Measurements from ENCODE around the gene GDF9.

The GDF9 gene

GRCh38 chr5:132823481-132824050, 42.7 kb downstream of the GDF9 start:
- FAIRE-seq (no peak), DNase-seq (ENCODE audit: extremely low spot score, insufficient read length, low read depth) (no peak)

GRCh38 chr5:132822650-132823480, 43.4 kb downstream of the GDF9 start:
- DNase-seq (ENCODE audit: extremely low spot score, insufficient read length, low read depth) (no peak), FAIRE-seq (no peak)

- DNase-seq (ENCODE audit: extremely low spot score, insufficient read length, low read depth) (no peak), FAIRE-seq (no peak)
Measured at GRCh38 chr5:132821791-132822190, 44.5 kb downstream of the GDF9 start.

- no peak for DNase-seq (ENCODE audit: extremely low spot score, insufficient read length, low read depth)
- no peak for FAIRE-seq
Measured at GRCh38 chr5:132821350-132821749, 44.9 kb downstream of the GDF9 start.

GRCh38 chr5:132820162-132820754, 46.0 kb downstream of the GDF9 start:
- peak; percentile 81 for DNase-seq (ENCODE audit: extremely low spot score, insufficient read length, low read depth)
- FAIRE-seq: peak; percentile 92

GRCh38 chr5:132819468-132819867, 46.8 kb downstream of the GDF9 start:
- FAIRE-seq (no peak), DNase-seq (ENCODE audit: extremely low spot score, insufficient read length, low read depth) (no peak)

GRCh38 chr5:132817011-132817410, 49.3 kb downstream of the GDF9 start:
- FAIRE-seq: no peak
- DNase-seq (ENCODE audit: extremely low spot score, insufficient read length, low read depth): no peak

GRCh38 chr5:132816554-132816953, 49.7 kb downstream of the GDF9 start:
- DNase-seq (ENCODE audit: extremely low spot score, insufficient read length, low read depth): no peak
- FAIRE-seq: no peak

- FAIRE-seq (no peak), DNase-seq (ENCODE audit: extremely low spot score, insufficient read length, low read depth) (no peak)
Measured at GRCh38 chr5:132816083-132816482, 50.2 kb downstream of the GDF9 start.

GRCh38 chr5:132815454-132815853, 50.8 kb downstream of the GDF9 start:
- DNase-seq (ENCODE audit: extremely low spot score, insufficient read length, low read depth) (no peak), FAIRE-seq (no peak)

GRCh38 chr5:132814503-132815294, 51.6 kb downstream of the GDF9 start:
- DNase-seq (ENCODE audit: extremely low spot score, insufficient read length, low read depth) (no peak), FAIRE-seq (no peak)

- DNase-seq (ENCODE audit: extremely low spot score, insufficient read length, low read depth): peak; percentile 30
- FAIRE-seq: no peak
Measured at GRCh38 chr5:132813599-132814502, 52.4 kb downstream of the GDF9 start.

- DNase-seq (ENCODE audit: extremely low spot score, insufficient read length, low read depth) (no peak), FAIRE-seq (no peak)
Measured at GRCh38 chr5:132812781-132813598, 53.3 kb downstream of the GDF9 start, which contains the start of gene SOWAHA. TSS of gene SOWAHA (plus strand) at chr5:132813302. CDS start at chr5:132813622, 320 bp downstream.

- no peak for DNase-seq (ENCODE audit: extremely low spot score, insufficient read length, low read depth)
Measured at GRCh38 chr5:132812123-132812765, 54.0 kb downstream of the GDF9 start.

More at GRCh38 chr5:132812123-132812765, 54.0 kb downstream of the GDF9 start:
- no peak for FAIRE-seq

Data from GM18507 (cell line).